HepG2 (cell line): ENCODE results near the gene CD36. TPM values are rescaled to one million over a fixed set of nuclear protein-coding genes. Genes with fewer than 3 reads are reported as not detected.
A peak's percentile ranks its signal among the peaks of the same experiment; 100 is the strongest.

ENCODE experiments used
- CEBPG ChIP-seq: IDR thresholded peaks from 2 replicates; pipeline ENCODE4 v1.6.1; 2016
- CENPT ChIP-seq: sonication (generic); formaldehyde crosslinking; IDR thresholded peaks from 2 replicates; pipeline ENCODE4 v1.8.0; 2022; ENCODE audit warnings: low read depth, mild to moderate bottlenecking, moderate library complexity, missing genetic modification reagents
- DRAP1 ChIP-seq: IDR thresholded peaks from 2 replicates; pipeline ENCODE4 v1.6.1; 2016; ENCODE audit warnings: missing genetic modification reagents, missing compliant biosample characterization
- FOXP1 ChIP-seq, 2 experiments: fragments of 450-650 bp in 1 of 2; IDR thresholded peaks; 2 replicates each; pipeline ENCODE4 v1.6.1; 2017 to 2018; ENCODE audit warnings: antibody characterized with exemption in 1 of 2
- GATAD2A ChIP-seq: IDR thresholded peaks from 2 replicates; pipeline ENCODE4 v1.6.1; 2016
- MAFK ChIP-seq, 2 experiments: IDR thresholded peaks in 1 of 2; conservative IDR thresholded peaks in 1 of 2; 2 replicates each; pipeline ENCODE4 v1.6.1; 2011; ENCODE audit warnings: improper control_type of control experiment in 2 of 2, low read length in 2 of 2
- NCOA2 ChIP-seq: sonication (generic); formaldehyde crosslinking; IDR thresholded peaks from 2 replicates; pipeline ENCODE4 v1.8.0; 2022; ENCODE audit warnings: inconsistent platforms
- POGZ ChIP-seq: sonication (generic); formaldehyde crosslinking; IDR thresholded peaks from 2 replicates; pipeline ENCODE4 v1.4.0; 2020; ENCODE audit warnings: mild to moderate bottlenecking, missing genetic modification reagents
- RCOR2 ChIP-seq: IDR thresholded peaks from 2 replicates; pipeline ENCODE4 v1.6.1; 2016; ENCODE audit warnings: missing biosample characterization, missing genetic modification reagents
- RXRB ChIP-seq: IDR thresholded peaks from 2 replicates; pipeline ENCODE4 v1.6.1; 2016; ENCODE audit warnings: borderline replicate concordance, missing genetic modification reagents, missing compliant biosample characterization
- SOX13 ChIP-seq, 3 experiments: fragments of 450-650 bp in 1 of 3; sonication (generic) in 1 of 3; formaldehyde crosslinking in 1 of 3; IDR thresholded peaks in 2 of 3; conservative IDR thresholded peaks in 1 of 3; 2 replicates each; pipeline versions ENCODE4 v1.5.0 to v1.6.1; 2016 to 2020; ENCODE audit warnings: antibody characterized with exemption in 1 of 3, mild to moderate bottlenecking in 1 of 3, missing compliant biosample characterization in 1 of 3, missing genetic modification reagents in 1 of 3, moderate library complexity in 1 of 3
- SOX5 ChIP-seq: IDR thresholded peaks from 2 replicates; pipeline ENCODE4 v1.6.1; 2016; ENCODE audit warnings: borderline replicate concordance
- TCF7 ChIP-seq: sonication (generic); IDR thresholded peaks from 2 replicates; pipeline ENCODE4 v1.6.1; 2016; ENCODE audit warnings: antibody characterized with exemption, low read depth
- TCF7L2 ChIP-seq: IDR thresholded peaks from 2 replicates; pipeline ENCODE4 v1.6.1; 2011; ENCODE audit warnings: mild to moderate bottlenecking, low read depth, low read length, moderate library complexity
- TEAD3 ChIP-seq: optimal IDR thresholded peaks from 2 replicates; pipeline ENCODE3; 2016; ENCODE audit warnings: borderline replicate concordance
- TGIF2 ChIP-seq: IDR thresholded peaks from 2 replicates; pipeline ENCODE4 v1.6.1; 2016; ENCODE audit warnings: control low read depth, missing compliant biosample characterization
- TRIM24 ChIP-seq: sonication (generic); formaldehyde crosslinking; IDR thresholded peaks from 2 replicates; pipeline ENCODE4 v1.8.0; 2022; ENCODE audit warnings: mild to moderate bottlenecking, missing genetic modification reagents
- USF2 ChIP-seq, 2 experiments: sonication (generic) in 1 of 2; formaldehyde crosslinking in 1 of 2; IDR thresholded peaks; 2 replicates each; pipeline versions ENCODE4 v1.5.1 to v1.6.1; 2011 to 2020; ENCODE audit warnings: borderline replicate concordance in 1 of 2, low read depth in 1 of 2, low read length in 1 of 2, mild to moderate bottlenecking in 1 of 2, missing genetic modification reagents in 1 of 2, moderate library complexity in 1 of 2
- XRCC5 ChIP-seq: fragments of 200-400 bp; formaldehyde crosslinking; optimal IDR thresholded peaks from 2 replicates; pipeline ENCODE3; 2017; ENCODE audit warnings: mild to moderate bottlenecking, low read length
- ZNF3 ChIP-seq: IDR thresholded peaks from 2 replicates; pipeline ENCODE4 v1.7.0; 2017; ENCODE audit warnings: inconsistent platforms
- ZNF557 ChIP-seq: sonication (generic); formaldehyde crosslinking; IDR thresholded peaks from 2 replicates; pipeline ENCODE4 v1.4.0; 2020; ENCODE audit warnings: missing genetic modification reagents
- ZNF747 ChIP-seq: sonication (generic); formaldehyde crosslinking; IDR thresholded peaks from 2 replicates; pipeline ENCODE4 v1.8.1; 2023; ENCODE audit warnings: missing genetic modification reagents, mild to moderate bottlenecking, borderline replicate concordance
- ZNF749 ChIP-seq: sonication (generic); formaldehyde crosslinking; IDR thresholded peaks from 2 replicates; pipeline ENCODE4 v1.8.0; 2022; ENCODE audit warnings: mild to moderate bottlenecking, missing genetic modification reagents, moderate library complexity, borderline replicate concordance
- ZSCAN9 ChIP-seq: IDR thresholded peaks from 2 replicates; pipeline ENCODE4 v1.6.1; 2016; ENCODE audit warnings: borderline replicate concordance
- polyA plus RNA-seq, 8 experiments: library from polyadenylated mRNA; depleted of rRNA in 3 of 8; stranded (reverse) in 7 of 8; unstranded in 1 of 8; fragments of >200 nt; fragmentation: Illumina TruSeq in 4 of 8; extraction: Trizol in 4 of 8; gene quantifications; 2 replicates each; pipeline versions ENCODE4 v1.2.1 to v1.2.3, GENCODE V29; 2011 to 2016; ENCODE audit warnings: low read depth in 4 of 8, missing spikeins in 1 of 8, mixed read lengths in 1 of 8; ENCODE audit not compliant: insufficient read depth in 1 of 8
- total RNA-seq, 5 experiments: library from RNA; depleted of rRNA; stranded (reverse); fragments of >200 nt; fragmentation: Illumina TruSeq; extraction: Trizol; gene quantifications; 2 replicates each; pipeline ENCODE4 v1.2.3, GENCODE V29; 2016; ENCODE audit warnings: low read depth in 1 of 5
- TF ChIP-seq, protein P1 (sequence below): sonication (generic); formaldehyde crosslinking; IDR thresholded peaks from 2 replicates; pipeline ENCODE4 v1.5.0; 2020; ENCODE audit warnings: mild to moderate bottlenecking, missing genetic modification reagents
- TF ChIP-seq, protein P2 (sequence below): sonication (generic); IDR thresholded peaks from 2 replicates; pipeline ENCODE4 v1.6.1; 2016; ENCODE audit warnings: low read depth, borderline replicate concordance

CD36 gene
- total and polyA plus RNA-seq, 2 of the 13 experiments (the other 11 are each of a cell fraction or from before 2014, with no cell fraction given): 2.8 to 4.8 TPM

- TF ChIP-seq FOXP1 (IDR thresholded peaks at IDR 0.05): no peak
- TF ChIP-seq FOXP1 (CRISPR knock-in tag; IDR thresholded peaks at IDR 0.05): 0 out of 2 replicates have a peak, but pooled peaks have one; percentile 21
- no peak for TF ChIP-seq ZNF747 (CRISPR knock-in tag)
- peak; percentile 95 for TF ChIP-seq CEBPG
- TF ChIP-seq ZNF749: no peak
- TF ChIP-seq ZNF3 (CRISPR knock-in tag): no peak
- TF ChIP-seq DRAP1 (CRISPR knock-in tag): no peak
- peak; percentile 62; the same call in 1 of the 2 replicates for TF ChIP-seq SOX5 (CRISPR knock-in tag)
- no peak; the same call in 1 of the 2 replicates for TF ChIP-seq USF2 (IDR thresholded peaks at IDR 0.05; ENCODE audit: low read depth, low read length)
- no peak; the same call in 1 of the 2 replicates for TF ChIP-seq USF2 (CRISPR knock-in tag; IDR thresholded peaks at IDR 0.05; ENCODE audit: borderline replicate concordance)
- peak; percentile 14 for TF ChIP-seq TEAD3 (CRISPR knock-in tag)
- TF ChIP-seq POGZ (CRISPR knock-in tag): peak; percentile 55; the same call in 1 of the 2 replicates
- peak; percentile 49; the same call in 1 of the 2 replicates for TF ChIP-seq RXRB (CRISPR knock-in tag)
- TF ChIP-seq TRIM24 (CRISPR knock-in tag): 0 out of 2 replicates have a peak, but pooled peaks have one; percentile 24
- TF ChIP-seq, protein P1, sequence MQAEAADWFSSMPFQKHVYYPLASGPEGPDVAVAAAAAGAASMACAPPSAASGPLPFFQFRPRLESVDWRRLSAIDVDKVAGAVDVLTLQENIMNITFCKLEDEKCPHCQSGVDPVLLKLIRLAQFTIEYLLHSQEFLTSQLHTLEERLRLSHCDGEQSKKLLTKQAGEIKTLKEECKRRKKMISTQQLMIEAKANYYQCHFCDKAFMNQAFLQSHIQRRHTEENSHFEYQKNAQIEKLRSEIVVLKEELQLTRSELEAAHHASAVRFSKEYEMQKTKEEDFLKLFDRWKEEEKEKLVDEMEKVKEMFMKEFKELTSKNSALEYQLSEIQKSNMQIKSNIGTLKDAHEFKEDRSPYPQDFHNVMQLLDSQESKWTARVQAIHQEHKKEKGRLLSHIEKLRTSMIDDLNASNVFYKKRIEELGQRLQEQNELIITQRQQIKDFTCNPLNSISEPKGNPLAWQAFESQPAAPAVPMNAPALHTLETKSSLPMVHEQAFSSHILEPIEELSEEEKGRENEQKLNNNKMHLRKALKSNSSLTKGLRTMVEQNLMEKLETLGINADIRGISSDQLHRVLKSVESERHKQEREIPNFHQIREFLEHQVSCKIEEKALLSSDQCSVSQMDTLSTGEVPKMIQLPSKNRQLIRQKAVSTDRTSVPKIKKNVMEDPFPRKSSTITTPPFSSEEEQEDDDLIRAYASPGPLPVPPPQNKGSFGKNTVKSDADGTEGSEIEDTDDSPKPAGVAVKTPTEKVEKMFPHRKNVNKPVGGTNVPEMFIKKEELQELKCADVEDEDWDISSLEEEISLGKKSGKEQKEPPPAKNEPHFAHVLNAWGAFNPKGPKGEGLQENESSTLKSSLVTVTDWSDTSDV (CRISPR knock-in tag): no peak
- no peak for TF ChIP-seq ZNF557
- TF ChIP-seq RCOR2: peak; percentile 44; the same call in 1 of the 2 replicates
- TF ChIP-seq MAFK (conservative IDR thresholded peaks at IDR 0.05 in 1 of 2, IDR thresholded peaks at IDR 0.05 in 1 of 2; ENCODE audit: low read length in 2 of 2): 0 out of 4 replicates have a peak, but pooled peaks of 1 of the 2 experiments have one; percentile 4
- no peak; the same call in 1 of the 2 replicates for TF ChIP-seq SOX13 (IDR thresholded peaks at IDR 0.05)
- TF ChIP-seq SOX13 (CRISPR knock-in tag; conservative IDR thresholded peaks at IDR 0.05 in 1 of 2, IDR thresholded peaks at IDR 0.05 in 1 of 2): peak in 1 of 2 experiments; percentile 72; a peak in 2 of 4 replicates
- TF ChIP-seq GATAD2A: peak; percentile 90
- peak; percentile 20; the same call in 1 of the 2 replicates for TF ChIP-seq TCF7
- no peak for TF ChIP-seq CENPT (CRISPR knock-in tag)
- TF ChIP-seq, protein P2, sequence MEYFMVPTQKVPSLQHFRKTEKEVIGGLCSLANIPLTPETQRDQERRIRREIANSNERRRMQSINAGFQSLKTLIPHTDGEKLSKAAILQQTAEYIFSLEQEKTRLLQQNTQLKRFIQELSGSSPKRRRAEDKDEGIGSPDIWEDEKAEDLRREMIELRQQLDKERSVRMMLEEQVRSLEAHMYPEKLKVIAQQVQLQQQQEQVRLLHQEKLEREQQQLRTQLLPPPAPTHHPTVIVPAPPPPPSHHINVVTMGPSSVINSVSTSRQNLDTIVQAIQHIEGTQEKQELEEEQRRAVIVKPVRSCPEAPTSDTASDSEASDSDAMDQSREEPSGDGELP: peak; percentile 33; the same call in 1 of the 2 replicates
- peak; percentile 74 for TF ChIP-seq NCOA2
- peak; percentile 52; the same call in 1 of the 2 replicates for TF ChIP-seq ZSCAN9 (CRISPR knock-in tag)
- TF ChIP-seq TCF7L2: no peak
- no peak for TF ChIP-seq XRCC5
- peak; percentile 58; the same call in 1 of the 2 replicates for TF ChIP-seq TGIF2 (CRISPR knock-in tag)
Observed at GRCh38 chr7:80634505-80634904, 3.9 kb upstream of the CD36 start (continued).
